GM13976 (cell line): ENCODE measurements around the gene DTYMK.

Experiments used
- DNase-seq: peaks from one replicate; pipeline ENCODE4 v3.0.0; 2012; ENCODE audit warnings: low spot score
- CTCF ChIP-seq: IDR thresholded peaks from 2 replicates; pipeline ENCODE4 v1.5.1; 2012; ENCODE audit warnings: borderline replicate concordance, mild to moderate bottlenecking; ENCODE audit not compliant: insufficient read depth; ENCODE audit errors: extremely low read depth, missing control alignments, control extremely low read depth
- in situ Hi-C: fragments of 300-500 bp; cut with MboI; formaldehyde crosslinking; loops from one replicate; pipeline ENCODE4 v1.12.0; 2022; ENCODE audit warnings: low sequenced_read_pairs, mixed read lengths, inconsistent platforms; ENCODE audit not compliant: unreplicated experiment

Gene DTYMK

GRCh38 chr2:241724975-241725870 lies 38.6 kb upstream of the DTYMK start:
- in situ Hi-C loops: no loop called here
- TF ChIP-seq CTCF: no peak
- no peak for DNase-seq

- in situ Hi-C loops: no loop called here
- DNase-seq: no peak
- TF ChIP-seq CTCF: no peak
These were observed 37.8 kb upstream of the DTYMK start for GRCh38 chr2:241724259-241724974.

- DNase-seq: no peak
- in situ Hi-C loops: no loop called here
- TF ChIP-seq CTCF: no peak
These were observed 36.4 kb upstream of the DTYMK start for GRCh38 chr2:241722896-241723454.

GRCh38 chr2:241721852-241722251 lies 35.2 kb upstream of the DTYMK start:
- DNase-seq: peak; percentile 26
- in situ Hi-C loops: no loop called here
- no peak for TF ChIP-seq CTCF

- TF ChIP-seq CTCF: no peak
- in situ Hi-C loops: no loop called here
- peak; percentile 28 for DNase-seq
These were observed 33.9 kb upstream of the DTYMK start for GRCh38 chr2:241720560-241720959.

- no peak for DNase-seq
- TF ChIP-seq CTCF: no peak
- in situ Hi-C loops: no loop called here
These were observed 33.5 kb upstream of the DTYMK start for GRCh38 chr2:241720099-241720498.
